Activated CD8-positive, alpha-beta T cell treated with anti-CD3 and anti-CD28 coated beads, Interleukin-2, amount 10 ng/mL, durations not matched to agents 7 days and 5 days (primary cell): ENCODE results near the gene FAM181A. TPM values are rescaled to one million over a fixed set of nuclear protein-coding genes. Genes with fewer than 3 reads are reported as not detected.

ENCODE experiments used
- ATAC-seq: fragments of 150-1000 bp; cut with Tn5 transposase; one replicate; pipeline ENCODE4 v1.10.0; 2021; ENCODE audit warnings: moderate library complexity
- CTCF ChIA-PET: fragments of 350-600 bp; sonication (Branson Sonifier 250); formaldehyde crosslinking; loops from one replicate; lab custom pipeline; 2021; ENCODE audit warnings: antibody characterized with exemption; lab: Charles Lee
- POLR2A ChIA-PET: fragments of 350-600 bp; sonication (Branson Sonifier 250); formaldehyde crosslinking; loops from one replicate; lab custom pipeline; 2021; ENCODE audit warnings: antibody characterized with exemption; lab: Charles Lee
- DNase-seq: peaks from one replicate; pipeline ENCODE4 v3.0.0-alpha.2; 2020
- H3K27ac Mint-ChIP-seq: one replicate; pipeline ENCODE4 v1.8.0; 2021; ENCODE audit warnings: mild to moderate bottlenecking, mixed read lengths
- H3K27me3 Mint-ChIP-seq: one replicate; pipeline ENCODE4 v1.8.0; 2021; ENCODE audit warnings: low read depth, mixed read lengths
- H3K36me3 Mint-ChIP-seq: one replicate; pipeline ENCODE4 v1.8.0; 2021; ENCODE audit warnings: low read depth, mixed read lengths
- H3K4me1 Mint-ChIP-seq: one replicate; pipeline ENCODE4 v1.8.0; 2021; ENCODE audit warnings: low read depth, mixed read lengths
- H3K4me3 Mint-ChIP-seq: one replicate; pipeline ENCODE4 v1.8.0; 2021; ENCODE audit warnings: mild to moderate bottlenecking, mixed read lengths
- H3K9me3 Mint-ChIP-seq: one replicate; pipeline ENCODE4 v1.8.0; 2022; ENCODE audit warnings: mixed read lengths; ENCODE audit not compliant: insufficient read depth
- total RNA-seq, 2 experiments: library from RNA; stranded (reverse); gene quantifications; one replicate each; pipeline ENCODE4 v1.2.3, GENCODE V29; 2021

FAM181A gene
- total RNA-seq, 2 experiments from 2014 or later = not detected

- Mint-ChIP-seq H3K9me3 (no peaks in the 10 kb centered on the region), H3K4me1 (peaks cover 18% of the 10 kb centered on the region), H3K27ac (no peak overlapping the region), H3K4me3 (no peak overlapping the region), H3K27me3 (no peaks in the 10 kb centered on the region), H3K36me3 (peaks cover 27% of the 10 kb centered on the region)
- DNase-seq (no peak), ATAC-seq (no peak)
- ChIA-PET POLR2A (no interaction called here), CTCF (interaction anchor here (0.9 to 10.9 kb wide), 5 partner anchors 9 to 192 kb away, joined by 3 to 376 read pairs (median 4); partner anchors contain the start of gene CCDC197)
Observed at GRCh38 chr14:93944348-93945069, 17.4 kb downstream of the FAM181A start.

- H3K4me3 Mint-ChIP-seq = no peak overlapping the region
- DNase-seq (no peak), ATAC-seq (no peak)
- no peaks in the 10 kb centered on the region for H3K9me3 Mint-ChIP-seq
- peaks cover 15% of the 10 kb centered on the region for H3K4me1 Mint-ChIP-seq
- ChIA-PET POLR2A (no interaction called here), CTCF (interaction anchor here (0.9 to 10.9 kb wide), 6 partner anchors 9 to 191 kb away, joined by 3 to 376 read pairs (median 5); partner anchors contain the start of gene CCDC197)
- H3K27me3 Mint-ChIP-seq = no peaks in the 10 kb centered on the region
- peaks cover 27% of the 10 kb centered on the region for H3K36me3 Mint-ChIP-seq
- no peak overlapping the region for H3K27ac Mint-ChIP-seq
Observed at GRCh38 chr14:93945070-93945399, 17.9 kb downstream of the FAM181A start.

GRCh38 chr14:93946104-93946503 lies 19.0 kb downstream of the FAM181A start:
- DNase-seq (no peak), ATAC-seq (no peak)
- H3K9me3 Mint-ChIP-seq = no peaks in the 10 kb centered on the region
- H3K36me3 Mint-ChIP-seq = peaks cover 27% of the 10 kb centered on the region
- ChIA-PET POLR2A (interaction anchor here (0.7 to 1.2 kb wide), 2 partner anchors 11 to 13 kb away, joined by 3 read pairs; no protein-coding TSS in a partner anchor), CTCF (interaction anchor here (1.0 to 5.3 kb wide), 6 partner anchors 10 to 190 kb away, joined by 3 to 21 read pairs (median 6); partner anchors contain the start of gene CCDC197)
- H3K4me1 Mint-ChIP-seq = peaks cover 7% of the 10 kb centered on the region
- no peaks in the 10 kb centered on the region for H3K27me3 Mint-ChIP-seq
- H3K27ac Mint-ChIP-seq = no peak overlapping the region
- no peak overlapping the region for H3K4me3 Mint-ChIP-seq

- H3K36me3 Mint-ChIP-seq = peaks cover 25% of the 10 kb centered on the region
- POLR2A ChIA-PET = interaction anchor here (0.7 to 1.2 kb wide), 2 partner anchors 11 to 12 kb away, joined by 3 read pairs; no protein-coding TSS in a partner anchor
- CTCF ChIA-PET = interaction anchor here (1.0 to 5.3 kb wide), 5 partner anchors 10 to 54 kb away, joined by 3 to 21 read pairs (median 6); partner anchors contain the start of gene CCDC197
- no peak for DNase-seq
- H3K27ac Mint-ChIP-seq = no peak overlapping the region
- H3K4me1 Mint-ChIP-seq = peaks cover 6% of the 10 kb centered on the region
- no peak overlapping the region for H3K4me3 Mint-ChIP-seq
- no peaks in the 10 kb centered on the region for H3K9me3 Mint-ChIP-seq
- no peaks in the 10 kb centered on the region for H3K27me3 Mint-ChIP-seq
- ATAC-seq = no peak
Observed at GRCh38 chr14:93946541-93947090, 19.5 kb downstream of the FAM181A start.

- no peak for DNase-seq
- ChIA-PET POLR2A (interaction anchor here (1.2 kb wide), 1 partner anchor 12 kb away, joined by 3 read pairs; no protein-coding TSS in a partner anchor), CTCF (interaction anchor here (1.0 to 19.2 kb wide), 5 partner anchors 7 to 53 kb away, joined by 3 to 376 read pairs (median 15); partner anchors contain the start of gene CCDC197)
- Mint-ChIP-seq H3K4me3 (no peak overlapping the region), H3K27me3 (no peaks in the 10 kb centered on the region), H3K36me3 (peaks cover 25% of the 10 kb centered on the region), H3K27ac (no peak overlapping the region), H3K9me3 (no peaks in the 10 kb centered on the region), H3K4me1 (peaks cover 12% of the 10 kb centered on the region)
- ATAC-seq = no peak
Observed at GRCh38 chr14:93947282-93947681, 20.1 kb downstream of the FAM181A start.

- ATAC-seq = no peak
Observed at GRCh38 chr14:93949511-93950075, 22.4 kb downstream of the FAM181A start.

GRCh38 chr14:93950948-93951634 lies 23.9 kb downstream of the FAM181A start:
- H3K4me1 Mint-ChIP-seq = peaks cover 50% of the 10 kb centered on the region

More at GRCh38 chr14:93949511-93950075, 22.4 kb downstream of the FAM181A start:
- Mint-ChIP-seq H3K27ac (no peak overlapping the region), H3K9me3 (no peaks in the 10 kb centered on the region), H3K4me3 (no peak overlapping the region), H3K4me1 (peaks cover 35% of the 10 kb centered on the region), H3K36me3 (peaks cover 31% of the 10 kb centered on the region), H3K27me3 (no peaks in the 10 kb centered on the region)
- POLR2A ChIA-PET = interaction anchor here (0.7 to 1.6 kb wide), 4 partner anchors 21 to 154 kb away, joined by 3 to 4 read pairs (median 3); no protein-coding TSS in a partner anchor
- CTCF ChIA-PET = interaction anchor here (0.6 to 19.2 kb wide), 6 partner anchors 10 to 231 kb away, joined by 3 to 376 read pairs (median 9); no protein-coding TSS in a partner anchor
- DNase-seq = no peak

GRCh38 chr14:93951635-93952540 lies 24.7 kb downstream of the FAM181A start:
- peaks cover 25% of the 10 kb centered on the region for H3K36me3 Mint-ChIP-seq

More at GRCh38 chr14:93950948-93951634, 23.9 kb downstream of the FAM181A start:
- H3K27ac Mint-ChIP-seq = no peak overlapping the region
- DNase-seq = no peak
- ChIA-PET POLR2A (no interaction called here), CTCF (interaction anchor here (1.0 to 19.2 kb wide), 2 partner anchors 11 to 50 kb away, joined by 3 to 376 read pairs; no protein-coding TSS in a partner anchor)
- H3K9me3 Mint-ChIP-seq = no peaks in the 10 kb centered on the region
- no peak overlapping the region for H3K4me3 Mint-ChIP-seq
- H3K36me3 Mint-ChIP-seq = peaks cover 28% of the 10 kb centered on the region
- ATAC-seq = no peak
- no peaks in the 10 kb centered on the region for H3K27me3 Mint-ChIP-seq

GRCh38 chr14:93952829-93953228 lies 25.7 kb downstream of the FAM181A start:
- POLR2A ChIA-PET = interaction anchor here (0.5 to 3.9 kb wide), 7 partner anchors 11 to 128 kb away, joined by 3 to 24 read pairs (median 3); partner anchors contain the start of genes ASB2, CCDC197, DDX24 and IFI27L1
- CTCF ChIA-PET = interaction anchor here (1.0 to 19.2 kb wide), 8 partner anchors 10 to 84 kb away, joined by 3 to 376 read pairs (median 4); no protein-coding TSS in a partner anchor

More at GRCh38 chr14:93951635-93952540, 24.7 kb downstream of the FAM181A start:
- ATAC-seq (no peak), DNase-seq (no peak)
- Mint-ChIP-seq H3K27me3 (no peaks in the 10 kb centered on the region), H3K27ac (no peak overlapping the region), H3K4me1 (peaks cover 58% of the 10 kb centered on the region), H3K9me3 (no peaks in the 10 kb centered on the region), H3K4me3 (no peak overlapping the region)
- POLR2A ChIA-PET = interaction anchor here (0.8 to 3.9 kb wide), 4 partner anchors 12 to 45 kb away, joined by 3 to 24 read pairs (median 6); partner anchors contain the start of gene CCDC197
- CTCF ChIA-PET = interaction anchor here (1.0 to 19.2 kb wide), 8 partner anchors 11 to 85 kb away, joined by 3 to 376 read pairs (median 4); no protein-coding TSS in a partner anchor

GRCh38 chr14:93953263-93953662 lies 26.1 kb downstream of the FAM181A start:
- no peaks in the 10 kb centered on the region for H3K9me3 Mint-ChIP-seq
- peak overlapping the region; percentile 62 for H3K27ac Mint-ChIP-seq
- CTCF ChIA-PET = interaction anchor here (1.4 to 19.2 kb wide), 5 partner anchors 10 to 84 kb away, joined by 3 to 376 read pairs (median 10); no protein-coding TSS in a partner anchor

More at GRCh38 chr14:93952829-93953228, 25.7 kb downstream of the FAM181A start:
- Mint-ChIP-seq H3K9me3 (no peaks in the 10 kb centered on the region), H3K4me1 (peaks cover 67% of the 10 kb centered on the region), H3K27me3 (no peaks in the 10 kb centered on the region), H3K27ac (peak overlapping the region; percentile 62), H3K36me3 (peaks cover 23% of the 10 kb centered on the region), H3K4me3 (no peak overlapping the region)
- DNase-seq (no peak), ATAC-seq (no peak)

More at GRCh38 chr14:93953263-93953662, 26.1 kb downstream of the FAM181A start:
- Mint-ChIP-seq H3K36me3 (peaks cover 23% of the 10 kb centered on the region), H3K4me3 (peak overlapping the region; percentile 81), H3K4me1 (peaks cover 72% of the 10 kb centered on the region), H3K27me3 (no peaks in the 10 kb centered on the region)
- ATAC-seq = no peak
- POLR2A ChIA-PET = interaction anchor here (1.1 to 3.9 kb wide), 4 partner anchors 11 to 38 kb away, joined by 3 to 24 read pairs (median 6); partner anchors contain the start of gene ASB2
- DNase-seq = no peak
